Stimulated activated CD4-positive, alpha-beta T cell treated with anti-CD3 and anti-CD28 coated beads, Interleukin-15, amount 100 ng/mL, for 24 hours (primary cell): ENCODE data around the gene IFNLR1.
"Not testable (repeated sequence)": the region's sequence is repeated elsewhere in the genome, so short reads cannot be mapped to it uniquely, and the experiment has no call there.

Source experiments
- DNase-seq: peaks from one replicate; pipeline ENCODE4 v3.0.0-alpha.2; 2020

The IFNLR1 gene

GRCh38 chr1:24186993-24187790 lies at the start of gene IFNLR1:
IFNLR1 (minus strand) TSS chr1:24187289; CDS start chr1:24187248, 41 bp downstream.
- peak; percentile 90 for DNase-seq

- peak; percentile 77 for DNase-seq
These were observed 49.1 kb upstream of the IFNLR1 start for GRCh38 chr1:24235921-24236788.

- no peak for DNase-seq
These were observed 46.9 kb upstream of the IFNLR1 start for GRCh38 chr1:24233684-24234600.

GRCh38 chr1:24231701-24232100 lies 44.6 kb upstream of the IFNLR1 start:
- DNase-seq = no peak

- DNase-seq = no peak
These were observed 41.2 kb upstream of the IFNLR1 start for GRCh38 chr1:24228311-24228710.

GRCh38 chr1:24226749-24227148 lies 39.7 kb upstream of the IFNLR1 start:
- DNase-seq = no peak

- no peak for DNase-seq
These were observed 37.7 kb upstream of the IFNLR1 start for GRCh38 chr1:24224761-24225160.

GRCh38 chr1:24224086-24224485 lies 37.0 kb upstream of the IFNLR1 start:
- no peak for DNase-seq

- no peak for DNase-seq
These were observed 35.7 kb upstream of the IFNLR1 start for GRCh38 chr1:24222793-24223192.

GRCh38 chr1:24222008-24222605 lies 35.0 kb upstream of the IFNLR1 start:
- DNase-seq = no peak

GRCh38 chr1:24221246-24221645 lies 34.2 kb upstream of the IFNLR1 start:
- no peak for DNase-seq

GRCh38 chr1:24216276-24217074 lies 29.4 kb upstream of the IFNLR1 start:
- DNase-seq = no peak

- no peak for DNase-seq
These were observed 28.2 kb upstream of the IFNLR1 start for GRCh38 chr1:24215226-24215814.

- DNase-seq = no peak
These were observed 25.3 kb upstream of the IFNLR1 start for GRCh38 chr1:24212376-24212775.

- DNase-seq = no peak
These were observed 23.1 kb upstream of the IFNLR1 start for GRCh38 chr1:24210195-24210627.

- DNase-seq = no peak
These were observed 22.0 kb upstream of the IFNLR1 start for GRCh38 chr1:24209097-24209496.

GRCh38 chr1:24207709-24208108 lies 20.6 kb upstream of the IFNLR1 start:
- DNase-seq = no peak

- not testable (repeated sequence) for DNase-seq
These were observed 20.3 kb upstream of the IFNLR1 start for GRCh38 chr1:24207395-24207687.

GRCh38 chr1:24206516-24207394 lies 19.7 kb upstream of the IFNLR1 start:
- no peak for DNase-seq

- no peak for DNase-seq
These were observed 19.0 kb upstream of the IFNLR1 start for GRCh38 chr1:24206083-24206464.
